Measurements from ENCODE around the gene EDC4.

EDC4 gene

GRCh38 chr16:67856927-67857546 is 15.8 kb upstream of the EDC4 start:
- TF ChIP-seq, protein P1, sequence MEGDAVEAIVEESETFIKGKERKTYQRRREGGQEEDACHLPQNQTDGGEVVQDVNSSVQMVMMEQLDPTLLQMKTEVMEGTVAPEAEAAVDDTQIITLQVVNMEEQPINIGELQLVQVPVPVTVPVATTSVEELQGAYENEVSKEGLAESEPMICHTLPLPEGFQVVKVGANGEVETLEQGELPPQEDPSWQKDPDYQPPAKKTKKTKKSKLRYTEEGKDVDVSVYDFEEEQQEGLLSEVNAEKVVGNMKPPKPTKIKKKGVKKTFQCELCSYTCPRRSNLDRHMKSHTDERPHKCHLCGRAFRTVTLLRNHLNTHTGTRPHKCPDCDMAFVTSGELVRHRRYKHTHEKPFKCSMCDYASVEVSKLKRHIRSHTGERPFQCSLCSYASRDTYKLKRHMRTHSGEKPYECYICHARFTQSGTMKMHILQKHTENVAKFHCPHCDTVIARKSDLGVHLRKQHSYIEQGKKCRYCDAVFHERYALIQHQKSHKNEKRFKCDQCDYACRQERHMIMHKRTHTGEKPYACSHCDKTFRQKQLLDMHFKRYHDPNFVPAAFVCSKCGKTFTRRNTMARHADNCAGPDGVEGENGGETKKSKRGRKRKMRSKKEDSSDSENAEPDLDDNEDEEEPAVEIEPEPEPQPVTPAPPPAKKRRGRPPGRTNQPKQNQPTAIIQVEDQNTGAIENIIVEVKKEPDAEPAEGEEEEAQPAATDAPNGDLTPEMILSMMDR (IDR thresholded peaks at IDR 0.05; ENCODE audit: low read depth, low read length): no peak
- Histone ChIP-seq H3K27ac (no peak overlapping the region), H3K9me3 (ENCODE audit: severe bottlenecking) (no peaks in the 10 kb centered on the region), H3K27me3 (ENCODE audit: insufficient read depth, low read depth, severe bottlenecking) (no peaks in the 10 kb centered on the region), H3K36me3 (peaks cover 57% of the 10 kb centered on the region), H3K4me3 (ENCODE audit: low read depth, low read length) (no peak overlapping the region)
- no peak for DNase-seq

- Histone ChIP-seq H3K4me3 (ENCODE audit: low read depth, low read length) (no peak overlapping the region), H3K27me3 (ENCODE audit: insufficient read depth, low read depth, severe bottlenecking) (no peaks in the 10 kb centered on the region), H3K36me3 (peaks cover 53% of the 10 kb centered on the region), H3K27ac (no peak overlapping the region), H3K9me3 (ENCODE audit: severe bottlenecking) (no peaks in the 10 kb centered on the region)
- DNase-seq: no peak
- TF ChIP-seq, protein P1 (IDR thresholded peaks at IDR 0.05; ENCODE audit: low read depth, low read length): no peak
Observed at GRCh38 chr16:67857547-67858233, 15.2 kb upstream of the EDC4 start.

DNA sequence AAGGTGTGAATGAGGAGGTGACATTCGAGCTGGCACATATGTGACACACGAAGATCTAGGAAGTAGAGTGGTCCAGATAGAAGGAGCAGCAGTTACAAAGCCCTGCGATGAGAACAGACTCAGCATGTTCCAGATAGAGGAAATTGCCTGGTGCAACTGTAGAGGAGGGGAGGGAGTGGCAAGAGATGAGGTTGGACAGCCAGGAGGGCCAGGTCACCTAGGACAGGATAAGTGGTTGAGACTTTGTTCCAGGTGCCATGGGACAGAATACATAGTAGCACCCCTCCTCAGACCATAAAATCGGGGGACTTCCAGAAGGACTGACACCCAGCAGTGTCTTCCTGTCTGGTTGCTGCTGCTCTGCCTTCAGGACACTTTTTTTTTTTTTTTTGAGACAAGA is 14.4 kb upstream of the EDC4 start:
- Histone ChIP-seq H3K27ac (no peak overlapping the region), H3K36me3 (peaks cover 45% of the 10 kb centered on the region), H3K27me3 (ENCODE audit: insufficient read depth, low read depth, severe bottlenecking) (no peaks in the 10 kb centered on the region), H3K9me3 (ENCODE audit: severe bottlenecking) (no peaks in the 10 kb centered on the region), H3K4me3 (ENCODE audit: low read depth, low read length) (no peak overlapping the region)
- DNase-seq: no peak
- TF ChIP-seq, protein P1 (IDR thresholded peaks at IDR 0.05; ENCODE audit: low read depth, low read length): no peak

DNA sequence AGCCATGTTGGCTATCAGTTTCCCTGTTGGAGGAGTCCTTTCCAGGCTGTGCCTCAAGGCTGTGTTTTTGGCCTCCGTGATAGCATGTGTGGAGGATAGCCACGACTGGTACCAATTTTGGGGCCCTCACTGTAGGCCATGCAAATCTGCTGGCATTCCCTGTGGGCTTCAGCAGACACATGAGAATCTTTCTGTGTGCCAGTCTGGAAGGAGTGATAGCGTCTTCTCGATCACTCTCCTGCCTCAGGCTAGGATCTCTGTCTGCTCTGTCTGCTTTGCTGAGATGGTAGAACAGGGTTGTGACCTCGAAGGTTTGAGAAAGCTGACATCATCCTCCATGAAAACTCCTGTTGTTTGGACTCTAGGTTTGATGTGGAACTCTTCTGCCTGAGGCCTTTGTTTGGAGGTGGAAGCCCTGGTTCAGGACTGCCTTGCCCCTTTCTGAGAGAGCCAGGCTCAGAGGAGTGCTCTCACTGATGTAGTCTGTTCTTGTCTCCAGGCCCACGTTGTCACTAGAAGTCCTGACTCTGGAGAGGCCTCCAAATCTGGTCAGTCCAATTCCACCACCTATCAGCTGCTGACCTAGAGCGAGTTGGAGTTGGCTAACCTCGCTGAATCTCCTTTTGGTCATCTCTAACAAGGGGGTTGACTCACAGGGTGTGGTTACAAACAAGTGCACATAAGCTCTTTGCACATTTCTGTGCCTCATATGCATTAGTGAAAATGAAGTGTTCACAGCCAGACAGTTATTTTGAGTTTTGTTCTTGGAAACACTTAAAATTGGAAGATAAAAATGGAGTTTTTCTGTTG is 12.1 kb upstream of the EDC4 start:
- peaks cover 47% of the 10 kb centered on the region for H3K36me3 ChIP-seq
- TF ChIP-seq, protein P1 (IDR thresholded peaks at IDR 0.05; ENCODE audit: low read depth, low read length): no peak
- no peaks in the 10 kb centered on the region for H3K9me3 ChIP-seq (ENCODE audit: severe bottlenecking)
- no peak overlapping the region for H3K27ac ChIP-seq
- no peak overlapping the region for H3K4me3 ChIP-seq (ENCODE audit: low read depth, low read length)
- H3K27me3 ChIP-seq (ENCODE audit: insufficient read depth, low read depth, severe bottlenecking): no peaks in the 10 kb centered on the region
- no peak for DNase-seq

DNA sequence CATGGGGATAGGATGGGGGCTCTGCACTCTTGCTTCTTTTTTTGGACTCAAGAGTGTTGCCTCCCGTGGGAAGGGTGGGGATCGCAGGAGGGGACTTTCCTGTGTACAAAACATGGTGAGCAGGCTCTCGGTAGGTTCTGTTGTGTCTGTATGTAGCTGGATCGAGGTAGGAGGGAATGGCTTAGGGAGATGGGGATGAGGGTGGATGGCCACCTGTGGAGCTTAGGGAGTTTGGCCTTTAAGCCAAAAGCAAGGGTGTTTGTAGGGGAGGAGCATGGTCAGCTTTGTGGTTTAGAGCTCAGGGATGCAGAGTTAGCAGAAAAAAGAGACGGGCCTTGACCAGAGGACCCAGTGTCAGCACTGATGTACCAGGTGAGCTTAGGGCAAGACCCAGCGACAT is 11.0 kb upstream of the EDC4 start:
- Histone ChIP-seq H3K9me3 (ENCODE audit: severe bottlenecking) (no peaks in the 10 kb centered on the region), H3K36me3 (peaks cover 51% of the 10 kb centered on the region), H3K4me3 (ENCODE audit: low read depth, low read length) (no peak overlapping the region), H3K27ac (no peak overlapping the region), H3K27me3 (ENCODE audit: insufficient read depth, low read depth, severe bottlenecking) (no peaks in the 10 kb centered on the region)
- TF ChIP-seq, protein P1 (IDR thresholded peaks at IDR 0.05; ENCODE audit: low read depth, low read length): no peak
- DNase-seq: no peak
